ENCODE data around the gene SLC10A7. TPM values are rescaled to one million over a fixed set of nuclear protein-coding genes. Genes with fewer than 3 reads are reported as not detected.
A peak's percentile ranks its signal among the peaks of the same experiment; 100 is the strongest.

SLC10A7 gene
- total RNA-seq, 1 donor from 2014 or later = 30.6 TPM

DNA sequence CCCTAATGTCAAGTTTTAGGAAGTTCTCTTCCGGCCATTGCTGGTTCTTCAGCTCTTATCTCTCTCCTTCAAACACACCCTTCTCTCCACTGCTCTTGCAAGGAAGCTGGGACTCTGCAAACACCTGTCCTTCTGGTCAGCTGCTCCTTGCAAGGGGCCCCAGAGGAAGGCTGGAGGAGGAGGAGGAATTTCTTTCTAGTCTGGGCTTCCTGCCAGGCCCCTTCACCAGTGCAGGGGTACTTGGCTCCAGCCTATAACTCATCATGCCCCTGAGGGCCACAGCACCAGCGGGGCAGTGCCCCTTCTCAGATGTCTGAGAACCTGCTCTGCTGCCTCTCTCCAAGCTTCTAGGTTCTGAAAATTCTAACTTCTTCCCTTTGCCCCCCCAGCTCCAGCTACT lies 260.7 kb downstream of the SLC10A7 start:
- DNase-seq (ENCODE audit: low spot score) = no peak

- no peak for DNase-seq (ENCODE audit: low spot score)
These were observed 261.2 kb downstream of the SLC10A7 start for GRCh38 chr4:146260521-146260920.

GRCh38 chr4:146257511-146257910 lies 264.2 kb downstream of the SLC10A7 start:
- DNase-seq (ENCODE audit: low spot score) = no peak

GRCh38 chr4:146256328-146256727 lies 265.4 kb downstream of the SLC10A7 start:
- DNase-seq (ENCODE audit: low spot score) = no peak

- DNase-seq (ENCODE audit: low spot score) = peak; percentile 34
These were observed 265.9 kb downstream of the SLC10A7 start for GRCh38 chr4:146255874-146256273.

DNA sequence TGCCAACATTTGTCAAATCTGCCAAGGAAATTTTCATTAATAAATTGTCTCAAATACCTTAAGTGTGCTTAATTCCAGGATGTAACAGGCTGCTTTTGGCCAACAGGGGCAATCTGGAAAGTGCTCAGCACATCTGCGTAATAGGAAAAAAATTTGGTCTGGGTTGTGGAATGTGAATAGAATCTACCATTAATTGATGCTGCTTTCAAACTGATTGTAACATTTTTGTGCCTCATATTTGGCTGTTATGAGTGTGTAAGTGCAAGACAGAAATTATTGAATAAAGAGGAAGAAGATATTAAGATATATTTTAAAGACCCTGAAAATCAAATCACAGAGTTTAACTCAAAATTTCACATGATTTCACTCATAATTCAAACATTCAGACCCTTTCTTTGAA lies 266.3 kb downstream of the SLC10A7 start:
- peak; percentile 9 for DNase-seq (ENCODE audit: low spot score)

- no peak for DNase-seq (ENCODE audit: low spot score)
These were observed 268.6 kb downstream of the SLC10A7 start for GRCh38 chr4:146252969-146253611.

DNA sequence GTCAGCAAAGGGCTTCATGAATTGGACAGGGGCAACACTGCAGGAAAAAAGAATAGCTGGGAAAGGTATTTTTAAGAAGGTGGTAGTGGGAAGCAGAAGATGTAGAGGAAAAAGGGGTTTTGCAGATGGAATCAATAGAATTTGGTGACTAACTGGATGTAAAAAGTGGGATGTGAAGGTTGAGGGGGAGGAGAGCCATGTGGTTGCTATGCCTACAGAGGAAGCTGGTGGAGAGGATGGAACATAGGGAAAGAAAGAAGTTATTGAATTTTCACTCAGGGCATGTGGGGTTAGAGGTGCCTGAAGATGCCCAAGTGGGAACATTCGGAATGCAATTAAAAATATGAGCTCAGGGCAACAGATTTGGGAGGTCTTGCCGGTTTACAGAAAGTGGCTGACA lies 274.4 kb downstream of the SLC10A7 start:
- no peak for DNase-seq (ENCODE audit: low spot score)

DNA sequence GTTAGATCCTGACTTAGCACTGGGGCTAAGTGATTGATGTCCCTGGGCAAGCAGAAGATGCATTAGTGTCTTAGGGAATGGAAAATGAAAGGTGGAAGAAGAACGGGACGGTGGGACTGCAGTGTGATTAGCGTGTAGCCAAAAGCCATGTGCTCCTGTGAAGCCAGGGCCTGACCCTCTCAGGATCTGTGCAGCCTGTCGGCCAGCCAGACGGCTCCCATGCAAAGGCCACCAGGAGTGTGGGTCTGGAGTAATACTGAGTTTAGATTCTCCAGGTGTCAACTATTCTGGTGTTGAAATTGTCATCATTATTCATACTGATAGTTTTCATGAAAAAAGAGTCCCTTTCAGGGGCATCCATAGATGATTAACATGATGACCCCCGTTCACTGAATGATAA lies 275.4 kb downstream of the SLC10A7 start:
- no peak for DNase-seq (ENCODE audit: low spot score)

GRCh38 chr4:146245850-146246249 lies 275.9 kb downstream of the SLC10A7 start:
- no peak for DNase-seq (ENCODE audit: low spot score)

- no peak for DNase-seq (ENCODE audit: low spot score)
These were observed 276.5 kb downstream of the SLC10A7 start for GRCh38 chr4:146245246-146245645.

GRCh38 chr4:146244496-146244895 lies 277.2 kb downstream of the SLC10A7 start:
- no peak for DNase-seq (ENCODE audit: low spot score)

DNA sequence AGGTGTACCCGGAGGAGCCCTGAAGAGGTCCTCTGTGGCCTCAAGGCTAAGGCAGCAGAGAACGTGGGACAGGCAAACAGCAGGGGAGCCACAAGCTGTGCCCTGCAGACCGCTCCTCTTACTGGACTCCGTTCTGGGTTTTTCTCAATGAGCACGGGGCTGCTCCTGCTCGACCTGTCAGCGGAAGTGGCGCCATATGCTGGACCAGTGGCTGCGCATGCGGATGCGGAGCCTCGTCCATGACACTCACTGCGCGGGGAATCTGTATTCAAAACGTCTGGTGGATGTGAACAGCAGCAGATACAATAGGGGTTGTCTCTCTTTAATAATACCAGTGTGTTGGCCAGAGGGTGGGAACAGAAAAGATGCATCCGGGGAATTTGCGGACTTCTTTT lies 277.9 kb downstream of the SLC10A7 start:
- DNase-seq (ENCODE audit: low spot score) = no peak

- no peak for DNase-seq (ENCODE audit: low spot score)
These were observed 278.4 kb downstream of the SLC10A7 start for GRCh38 chr4:146243141-146243882.

DNA sequence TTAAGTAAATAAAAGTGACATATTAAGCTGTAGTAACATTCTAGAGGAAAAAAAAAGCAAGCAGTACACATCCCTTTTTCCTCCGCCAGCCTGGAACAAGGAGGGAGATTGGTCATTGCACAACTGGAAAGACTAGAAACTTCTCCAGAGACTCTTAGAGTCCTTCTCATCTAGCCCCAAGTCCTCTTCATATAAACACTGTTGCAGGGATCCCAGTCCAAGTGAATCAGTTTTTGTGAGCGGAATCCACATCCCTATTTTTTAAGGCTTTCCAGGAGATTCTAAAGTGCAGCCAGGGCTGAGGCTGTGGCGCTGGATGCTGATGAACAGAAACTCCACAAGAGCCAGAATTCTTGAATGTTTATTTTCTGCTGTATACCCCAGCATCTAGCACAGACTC lies 283.6 kb downstream of the SLC10A7 start:
- DNase-seq (ENCODE audit: low spot score) = no peak

DNA sequence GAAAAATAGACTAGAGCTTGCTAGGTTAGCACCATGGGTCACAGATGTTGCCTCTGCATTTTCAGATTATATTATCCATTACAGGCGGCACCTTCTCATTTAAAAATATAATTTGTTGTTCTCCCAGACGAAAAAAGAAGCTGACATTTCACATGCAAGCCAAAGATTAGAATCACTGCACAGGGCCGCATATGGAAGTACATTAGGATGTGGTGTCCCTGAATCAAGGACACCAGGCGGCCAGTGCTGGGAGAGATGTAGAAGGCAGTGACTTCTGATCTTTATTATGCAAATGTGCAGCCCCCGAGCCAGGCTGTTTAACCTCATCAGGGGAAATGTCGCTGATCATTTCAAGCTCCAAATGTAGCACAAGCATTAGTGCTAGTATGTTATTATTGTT lies 284.6 kb downstream of the SLC10A7 start:
- DNase-seq (ENCODE audit: low spot score) = no peak

DNA sequence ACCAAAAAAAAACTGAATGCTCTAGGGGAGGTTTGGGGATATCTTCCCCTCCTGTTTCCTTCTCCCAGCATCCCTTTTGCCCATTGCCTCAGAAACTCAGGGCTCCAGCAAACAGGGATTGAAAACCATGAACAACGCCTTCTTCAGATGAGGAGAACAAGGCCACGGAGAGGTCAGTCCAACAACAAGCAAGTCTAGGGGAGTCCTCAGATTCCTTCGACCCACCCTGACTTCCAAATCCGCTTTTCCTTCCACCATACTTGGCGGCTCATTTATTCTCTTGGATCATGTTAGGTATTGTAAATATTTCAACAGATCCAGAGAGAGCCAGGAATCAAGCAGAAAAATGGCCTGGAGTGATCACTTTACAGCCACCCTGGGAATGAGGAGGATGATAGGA lies 285.5 kb downstream of the SLC10A7 start:
- DNase-seq (ENCODE audit: low spot score) = no peak

DNA sequence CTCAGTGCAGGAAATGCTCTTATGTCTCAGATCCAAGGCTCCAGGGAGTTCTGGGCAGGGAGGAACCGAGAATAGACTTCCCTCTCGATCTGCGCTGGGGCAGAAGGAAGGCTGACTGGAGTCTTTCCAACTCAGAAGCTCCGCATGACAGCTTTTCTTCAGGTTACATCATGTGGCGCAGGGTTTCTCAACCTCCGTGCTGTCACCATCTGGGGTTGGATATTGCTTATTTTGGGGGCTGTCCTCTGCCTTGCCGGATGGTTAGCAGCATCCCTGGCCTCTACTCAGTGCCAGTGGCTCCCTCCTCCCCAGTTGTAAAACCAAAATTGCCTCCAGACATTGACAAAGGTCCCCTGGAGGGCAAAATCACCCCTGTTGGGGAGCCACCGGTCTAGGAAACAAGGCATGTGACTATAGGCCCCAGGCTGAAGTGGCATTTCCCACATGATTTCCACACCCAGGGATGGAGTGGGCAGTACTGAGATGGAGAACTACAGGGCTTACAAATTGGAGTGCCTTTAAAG lies 286.0 kb downstream of the SLC10A7 start:
- DNase-seq (ENCODE audit: low spot score) = no peak

DNA sequence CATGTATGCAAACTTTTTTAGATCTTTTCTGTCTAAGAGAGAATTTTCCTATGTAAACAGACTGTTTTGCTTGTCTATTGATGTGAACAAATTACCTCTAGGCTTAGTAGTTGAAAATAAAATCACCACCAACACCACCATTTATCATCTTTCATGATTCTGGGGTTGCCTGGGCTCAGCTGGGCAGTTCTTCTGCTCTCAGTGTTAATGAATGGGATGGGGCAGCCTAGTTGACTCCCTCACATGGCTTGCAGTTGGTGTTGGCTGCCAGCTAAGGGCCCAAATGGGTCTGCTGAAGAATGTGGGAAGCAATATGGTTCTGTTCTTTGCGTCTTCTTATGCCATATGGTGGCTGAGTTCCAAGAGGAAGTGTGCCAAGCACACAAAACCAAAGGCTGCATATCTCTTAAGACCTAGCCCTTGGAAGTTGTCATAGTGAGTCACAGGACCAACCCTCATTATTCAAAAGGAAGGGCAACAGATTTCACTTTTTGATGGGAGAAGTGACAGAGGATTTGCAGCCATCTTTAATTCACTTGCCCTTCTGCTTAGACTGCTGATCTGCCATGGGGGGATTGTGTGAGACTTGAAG lies 289.5 kb downstream of the SLC10A7 start:
- no peak for DNase-seq (ENCODE audit: low spot score)

DNA sequence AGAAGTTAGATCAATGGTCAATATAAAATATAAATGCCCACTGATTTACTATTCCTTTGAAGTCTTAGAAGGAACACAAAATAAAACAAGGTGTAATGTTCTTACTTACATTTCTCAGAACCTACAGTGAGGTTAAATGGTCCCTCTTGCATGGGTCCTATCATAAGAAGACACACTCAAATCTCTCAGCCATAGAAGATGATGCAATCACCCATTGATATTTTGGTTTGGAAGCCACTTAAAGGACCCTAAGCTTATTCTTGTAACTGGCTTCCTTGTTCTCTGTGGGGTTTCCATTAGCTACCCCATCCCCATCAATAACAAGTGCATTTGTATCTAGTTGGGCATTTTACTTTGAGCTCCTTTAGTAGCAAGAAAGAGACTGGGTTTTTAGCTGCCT lies 292.3 kb downstream of the SLC10A7 start:
- DNase-seq (ENCODE audit: low spot score) = no peak

DNA sequence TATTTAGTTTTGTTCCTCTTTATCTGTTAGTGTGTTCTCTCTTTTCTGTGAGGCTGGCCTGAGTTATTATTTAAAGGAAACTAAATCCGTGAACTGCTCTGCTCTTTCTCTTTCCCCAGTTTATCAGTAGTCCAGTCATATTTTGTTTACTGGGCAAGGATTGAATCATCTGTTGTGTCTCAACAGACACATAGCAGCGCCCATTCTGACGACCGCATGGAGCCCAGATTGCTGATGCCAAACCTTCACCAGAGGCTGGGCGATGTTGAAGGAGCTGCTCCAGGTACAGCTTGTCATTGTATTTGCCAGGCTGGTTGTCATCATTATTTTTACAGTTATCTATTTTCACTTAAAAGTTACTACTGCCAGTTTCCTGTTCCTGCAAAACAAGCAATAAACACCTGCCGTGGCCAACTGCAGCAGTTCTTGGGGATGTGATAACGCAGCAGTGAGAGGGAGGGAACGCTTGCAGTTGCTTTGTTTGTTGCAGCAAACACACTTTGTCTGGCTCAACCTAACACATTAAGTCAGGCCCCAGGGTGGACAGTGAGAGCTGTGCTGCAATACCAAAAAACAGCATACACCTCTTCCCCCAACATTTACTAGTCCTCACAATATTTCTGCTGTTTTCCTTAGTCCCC lies 297.3 kb downstream of the SLC10A7 start:
- peak; percentile 53 for DNase-seq (ENCODE audit: low spot score)

DNA sequence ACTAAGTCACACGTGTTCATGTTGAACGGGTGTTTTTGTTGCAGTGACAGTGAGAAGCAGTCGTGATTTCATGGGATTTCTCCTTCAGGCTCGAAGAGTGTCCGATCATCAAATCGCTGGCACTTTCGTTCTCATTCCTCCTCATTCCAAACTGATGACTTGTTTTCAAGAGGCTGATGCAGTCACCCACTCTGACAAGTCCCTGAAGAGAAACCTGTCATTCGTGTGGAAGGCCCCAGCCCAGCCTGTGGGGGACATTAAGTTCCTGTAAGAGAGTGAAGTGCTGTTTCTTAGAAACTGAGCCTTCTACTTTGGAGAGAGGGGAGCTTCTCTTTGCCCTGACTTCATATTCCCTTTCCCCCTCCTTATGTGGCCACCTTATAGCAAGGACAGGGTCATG lies 299.4 kb downstream of the SLC10A7 start:
- no peak for DNase-seq (ENCODE audit: low spot score)

Measured in umbilical cord (tissue), 2 donors.